ENCODE data around the gene TMEM131.

- TF ChIP-seq SREBF2 (IDR thresholded peaks at IDR 0.05; ENCODE audit: low read length) (no peak), MAX (IDR thresholded peaks at IDR 0.05; ENCODE audit: low read depth, low read length) (no peak), KDM1A (IDR thresholded peaks at IDR 0.05; ENCODE audit: borderline replicate concordance) (no peak), CTCF (IDR thresholded peaks at IDR 0.05 in 2 of 3, conservative IDR thresholded peaks at IDR 0.05 in 1 of 3; ENCODE audit: control insufficient read depth in 2 of 3, extremely low read depth in 1 of 3, insufficient read depth in 1 of 3, low read depth in 3 of 3, low read length in 3 of 3) (no peak), FOXM1 (IDR thresholded peaks at IDR 0.05; ENCODE audit: low read depth, low read length) (no peak), SIN3A (IDR thresholded peaks at IDR 0.05; ENCODE audit: low read depth, low read length) (no peak), YY1 (IDR thresholded peaks at IDR 0.05; ENCODE audit: low read depth, low read length) (no peak), HDAC6 (IDR thresholded peaks at IDR 0.05; ENCODE audit: unreplicated experiment) (no peak), HDAC2 (IDR thresholded peaks at IDR 0.05) (no peak), POU2F2 (IDR thresholded peaks at IDR 0.05; ENCODE audit: borderline replicate concordance, low read depth, low read length) (no peak), MEF2A (IDR thresholded peaks at IDR 0.05; ENCODE audit: insufficient read depth, low read depth, low read length) (no peak), ZBTB40 (IDR thresholded peaks at IDR 0.05; ENCODE audit: borderline replicate concordance) (no peak), NFYB (IDR thresholded peaks at IDR 0.05; ENCODE audit: insufficient read depth, low read depth, low read length) (no peak), ATF3 (IDR thresholded peaks at IDR 0.05; ENCODE audit: borderline replicate concordance, extremely low read depth, low read depth, low read length) (no peak)
These were observed 257.3 kb downstream of the TMEM131 start for GRCh38 chr2:97738179-97739019.

All from GM12878 (cell line).